Epithelial cell of proximal tubule (primary cell): ENCODE results near the gene CKAP2L. TPM values are rescaled to one million over a fixed set of nuclear protein-coding genes. Genes with fewer than 3 reads are reported as not detected.

Experiments used
- DNase-seq: peaks from one replicate; pipeline ENCODE4 v3.0.0-alpha.2; 2011; ENCODE audit warnings: low read depth
- H3K4me3 ChIP-seq: 2 replicates; pipeline ENCODE4 v1.5.1; 2011; ENCODE audit warnings: low read depth, mild to moderate bottlenecking, low read length
- total RNA-seq: library from RNA; depleted of rRNA; stranded (reverse); fragments of >200 nt; gene quantifications from 2 replicates; pipeline ENCODE4 v1.2.3, GENCODE V29; 2015
- TF ChIP-seq, protein P1 (sequence below): conservative IDR thresholded peaks from 2 replicates; pipeline ENCODE4 v1.5.1; 2012; ENCODE audit warnings: low read depth, mild to moderate bottlenecking, low read length

CKAP2L gene
- total RNA-seq, 1 donor from 2014 or later: 23.4 TPM

- DNase-seq: no peak
- H3K4me3 ChIP-seq: no peak overlapping the region
- TF ChIP-seq, protein P1, sequence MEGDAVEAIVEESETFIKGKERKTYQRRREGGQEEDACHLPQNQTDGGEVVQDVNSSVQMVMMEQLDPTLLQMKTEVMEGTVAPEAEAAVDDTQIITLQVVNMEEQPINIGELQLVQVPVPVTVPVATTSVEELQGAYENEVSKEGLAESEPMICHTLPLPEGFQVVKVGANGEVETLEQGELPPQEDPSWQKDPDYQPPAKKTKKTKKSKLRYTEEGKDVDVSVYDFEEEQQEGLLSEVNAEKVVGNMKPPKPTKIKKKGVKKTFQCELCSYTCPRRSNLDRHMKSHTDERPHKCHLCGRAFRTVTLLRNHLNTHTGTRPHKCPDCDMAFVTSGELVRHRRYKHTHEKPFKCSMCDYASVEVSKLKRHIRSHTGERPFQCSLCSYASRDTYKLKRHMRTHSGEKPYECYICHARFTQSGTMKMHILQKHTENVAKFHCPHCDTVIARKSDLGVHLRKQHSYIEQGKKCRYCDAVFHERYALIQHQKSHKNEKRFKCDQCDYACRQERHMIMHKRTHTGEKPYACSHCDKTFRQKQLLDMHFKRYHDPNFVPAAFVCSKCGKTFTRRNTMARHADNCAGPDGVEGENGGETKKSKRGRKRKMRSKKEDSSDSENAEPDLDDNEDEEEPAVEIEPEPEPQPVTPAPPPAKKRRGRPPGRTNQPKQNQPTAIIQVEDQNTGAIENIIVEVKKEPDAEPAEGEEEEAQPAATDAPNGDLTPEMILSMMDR: peak; percentile 46
Measured at GRCh38 chr2:112724591-112725525, 39.6 kb downstream of the CKAP2L start.

DNA sequence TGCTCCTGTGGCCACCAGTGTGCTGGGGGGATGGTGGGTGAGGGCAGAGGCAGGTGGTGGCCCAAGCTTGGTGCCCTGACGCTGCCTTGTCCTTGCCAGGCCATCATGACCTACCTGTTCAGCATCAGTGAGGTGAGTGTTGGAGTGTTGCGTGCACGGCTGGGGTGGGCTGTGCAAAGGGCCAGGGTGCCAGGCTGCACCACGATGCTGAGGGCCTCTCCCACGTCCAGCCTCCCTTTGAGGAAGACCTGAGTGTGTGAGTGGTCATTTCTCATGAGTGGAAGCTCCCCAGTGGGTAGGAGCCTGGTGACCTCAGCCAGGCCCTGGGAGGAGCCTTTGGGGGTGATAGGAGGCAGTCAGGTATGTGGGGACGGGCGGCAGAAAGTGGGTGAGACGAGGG lies 40.4 kb downstream of the CKAP2L start:
- TF ChIP-seq, protein P1: no peak
- no peak for DNase-seq

DNA sequence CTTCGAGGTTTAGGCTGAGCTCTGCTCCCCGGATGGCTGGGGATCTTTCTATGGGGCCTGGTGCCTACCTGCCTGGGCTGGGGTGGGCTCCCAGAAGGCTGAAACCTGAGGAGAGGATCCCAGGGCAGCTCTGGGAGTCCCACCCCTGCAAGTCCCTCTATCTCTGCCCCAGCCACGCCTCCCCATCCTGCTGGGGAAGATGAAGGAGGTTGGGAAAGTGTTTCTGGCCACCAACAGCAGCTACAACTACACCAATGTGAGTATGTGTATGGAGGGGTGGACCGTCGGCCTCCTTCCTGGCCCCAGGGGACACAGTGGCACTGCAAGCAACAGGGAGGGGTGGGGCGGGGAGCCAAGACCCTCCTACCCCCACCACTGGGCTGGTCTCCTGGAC lies 40.9 kb downstream of the CKAP2L start:
- no peak for DNase-seq
- TF ChIP-seq, protein P1: no peak
- H3K4me3 ChIP-seq: no peak overlapping the region

More for the DNA sequence above, 40.4 kb downstream of the CKAP2L start:
- no peak overlapping the region for H3K4me3 ChIP-seq

- DNase-seq: no peak
- TF ChIP-seq, protein P1: no peak
- no peak overlapping the region for H3K4me3 ChIP-seq
Measured at GRCh38 chr2:112722816-112723546, 41.4 kb downstream of the CKAP2L start.

- DNase-seq: no peak
- H3K4me3 ChIP-seq: no peak overlapping the region
- TF ChIP-seq, protein P1: no peak
Measured at GRCh38 chr2:112721819-112722522, 42.4 kb downstream of the CKAP2L start.

- TF ChIP-seq, protein P1: no peak
- no peak for DNase-seq
- no peak within 1 kb of the TSS for H3K4me3 ChIP-seq
Measured at GRCh38 chr2:112720785-112721184, 43.6 kb downstream of the CKAP2L start, which contains the start of gene NT5DC4. Gene NT5DC4 (plus strand): TSS chr2:112721020. CDS start chr2:112721080, 60 bp downstream.
